GM18861 (cell line): Measurements from ENCODE around the gene POC1A.

Experiments used
- ATAC-seq: cut with Tn5 transposase; IDR thresholded peaks from one replicate; pipeline ENCODE4 v1.9.1; 2021; ENCODE audit not compliant: unreplicated experiment

The POC1A gene

GRCh38 chr3:52154135-52155094 lies at the start of gene POC1A:
TSS of gene POC1A (minus strand) at chr3:52154423. CDS start at chr3:52154372, 51 bp downstream.
- peak; percentile 69 for ATAC-seq

GRCh38 chr3:52203701-52204100 lies 49.5 kb upstream of the POC1A start:
- ATAC-seq, result no peak

- ATAC-seq, result no peak
These were observed 48.3 kb upstream of the POC1A start for GRCh38 chr3:52202384-52203077.

GRCh38 chr3:52200981-52201679 lies 46.9 kb upstream of the POC1A start:
- no peak for ATAC-seq

- no peak for ATAC-seq
These were observed 44.7 kb upstream of the POC1A start for GRCh38 chr3:52198643-52199608.

GRCh38 chr3:52197842-52198625 lies 43.8 kb upstream of the POC1A start, which contains the start of gene ALAS1:
TSS of gene ALAS1 (plus strand) at chr3:52198160. CDS start at chr3:52199242, 1,082 bp downstream.
- peak; percentile 73 for ATAC-seq

- no peak for ATAC-seq
These were observed 43.2 kb upstream of the POC1A start for GRCh38 chr3:52197499-52197841.

- ATAC-seq, result no peak
These were observed 42.8 kb upstream of the POC1A start for GRCh38 chr3:52196977-52197376.

GRCh38 chr3:52195823-52196331 lies 41.7 kb upstream of the POC1A start:
- ATAC-seq, result no peak

- ATAC-seq, result no peak
These were observed 41.0 kb upstream of the POC1A start for GRCh38 chr3:52195291-52195597.

- ATAC-seq, result no peak
These were observed 40.5 kb upstream of the POC1A start for GRCh38 chr3:52194485-52195290.

GRCh38 chr3:52193065-52193464 lies 38.8 kb upstream of the POC1A start:
- ATAC-seq, result no peak

GRCh38 chr3:52191663-52192062 lies 37.4 kb upstream of the POC1A start:
- ATAC-seq, result no peak

GRCh38 chr3:52190294-52191074 lies 36.3 kb upstream of the POC1A start:
- ATAC-seq, result no peak

- ATAC-seq, result no peak
These were observed 34.3 kb upstream of the POC1A start for GRCh38 chr3:52188556-52188955.

- ATAC-seq, result no peak
These were observed 32.5 kb upstream of the POC1A start for GRCh38 chr3:52186729-52187128.

- ATAC-seq, result no peak
These were observed 31.6 kb upstream of the POC1A start for GRCh38 chr3:52185837-52186236.

- ATAC-seq, result no peak
These were observed 31.1 kb upstream of the POC1A start for GRCh38 chr3:52185311-52185710.
